SK-N-SH treated with all-trans-retinoic acid at 6 μM for 48 hours (cell line): ENCODE measurements around the gene FARP1.

Experiments
- CREB5 ChIP-seq: fragments of 250-450 bp; sonication (Bioruptor Pico); IDR thresholded peaks from 2 replicates; pipeline ENCODE4 v1.5.1; 2020; ENCODE audit warnings: low read depth, mild to moderate bottlenecking, moderate library complexity
- ESRRG ChIP-seq: fragments of 250-450 bp; sonication (Bioruptor Pico); IDR thresholded peaks from 2 replicates; pipeline ENCODE4 v1.6.1; 2021; ENCODE audit warnings: mild to moderate bottlenecking
- PATZ1 ChIP-seq: fragments of 250-450 bp; sonication (Bioruptor Pico); IDR thresholded peaks from 2 replicates; pipeline ENCODE4 v1.8.0; 2020; ENCODE audit warnings: mild to moderate bottlenecking, moderate library complexity, borderline replicate concordance
- ZFP3 ChIP-seq: fragments of 250-450 bp; sonication (Bioruptor Pico); IDR thresholded peaks from 2 replicates; pipeline ENCODE4 v1.5.0; 2020; ENCODE audit warnings: mild to moderate bottlenecking, moderate library complexity
- ZNF70 ChIP-seq: fragments of 450-650 bp; formaldehyde crosslinking; IDR thresholded peaks from 2 replicates; pipeline ENCODE4 v1.5.0; 2020; ENCODE audit warnings: mild to moderate bottlenecking, moderate library complexity

DNA sequence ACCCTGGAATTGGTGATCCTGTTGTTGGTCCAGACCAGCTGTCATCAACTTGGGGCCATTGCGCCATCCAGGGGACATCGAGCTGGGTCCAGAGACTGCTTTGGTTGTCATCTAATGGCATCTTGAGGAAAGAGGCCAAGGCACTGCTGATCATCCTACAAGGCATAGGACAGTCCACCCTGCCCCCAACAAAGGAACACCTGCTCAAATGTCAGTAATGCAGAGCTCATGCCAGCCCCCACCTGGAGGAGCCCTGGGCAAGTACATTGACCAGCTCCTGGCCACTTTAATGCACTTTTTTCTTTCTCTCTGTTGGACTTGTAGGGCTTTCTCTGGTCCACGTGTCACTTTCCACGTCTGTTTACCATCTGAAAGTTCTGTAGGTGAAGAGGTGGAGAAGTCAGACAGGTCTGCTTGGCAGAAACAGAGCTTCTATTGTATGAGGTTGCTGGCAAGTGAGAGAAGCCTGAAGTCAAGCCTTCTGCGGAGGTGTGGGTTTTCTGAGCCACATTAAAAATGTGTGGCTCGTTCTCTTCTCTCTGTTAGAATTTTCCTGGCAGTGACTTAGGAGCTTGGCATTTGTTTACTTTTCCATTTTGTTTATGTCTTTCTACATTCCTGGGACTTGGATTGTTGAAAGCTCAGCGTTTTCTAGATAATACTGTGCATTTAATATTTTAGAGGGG is 158.2 kb downstream of the FARP1 start:
- TF ChIP-seq PATZ1 (CRISPR knock-in tag) (no peak), ZFP3 (CRISPR knock-in tag) (no peak), CREB5 (CRISPR knock-in tag) (no peak), ESRRG (CRISPR knock-in tag) (no peak), ZNF70 (CRISPR knock-in tag) (no peak)
